Hepatocyte (in vitro differentiated cells): ENCODE data around the gene PLAAT5. TPM values are rescaled to one million over a fixed set of nuclear protein-coding genes. Genes with fewer than 3 reads are reported as not detected.

Experiments used
- DNase-seq: peaks from one replicate; pipeline ENCODE4 v3.0.0-alpha.2; 2016; ENCODE audit warnings: low spot score
- H2AFZ ChIP-seq: fragments of 200-600 bp; sonication (generic); 2 replicates; pipeline ENCODE4 v1.6.0; 2016; ENCODE audit warnings: antibody characterized with exemption, mild to moderate bottlenecking
- H3K27ac ChIP-seq: fragments of 200-600 bp; sonication (generic); 2 replicates; pipeline ENCODE4 v1.5.1; 2016; ENCODE audit warnings: mild to moderate bottlenecking
- H3K27me3 ChIP-seq: fragments of 200-600 bp; sonication (generic); 2 replicates; pipeline ENCODE4 v1.6.1; 2016
- H3K36me3 ChIP-seq: fragments of 200-600 bp; sonication (generic); replicated peaks from 2 replicates; pipeline ENCODE4 v1.5.1; 2016; ENCODE audit warnings: low read depth; ENCODE audit not compliant: insufficient read depth
- H3K4me1 ChIP-seq: fragments of 200-600 bp; sonication (generic); 2 replicates; pipeline ENCODE4 v1.5.1; 2016; ENCODE audit warnings: mild to moderate bottlenecking, moderate library complexity; ENCODE audit not compliant: insufficient read depth
- H3K4me2 ChIP-seq: fragments of 200-600 bp; sonication (generic); 2 replicates; pipeline ENCODE4 v1.6.0; 2016
- H3K4me3 ChIP-seq: fragments of 200-600 bp; sonication (generic); 2 replicates; pipeline ENCODE4 v1.5.1; 2016; ENCODE audit warnings: mild to moderate bottlenecking
- H3K79me2 ChIP-seq: fragments of 200-600 bp; sonication (generic); 2 replicates; pipeline ENCODE4 v1.6.0; 2017; ENCODE audit warnings: mild to moderate bottlenecking
- H3K9me2 ChIP-seq: fragments of 200-600 bp; sonication (generic); replicated peaks from 2 replicates; pipeline ENCODE4 v1.6.0; 2017; ENCODE audit warnings: mild to moderate bottlenecking; ENCODE audit not compliant: insufficient read depth
- H3K9me3 ChIP-seq: fragments of 200-600 bp; sonication (generic); 2 replicates; pipeline ENCODE4 v1.5.1; 2016; ENCODE audit warnings: low read depth, mild to moderate bottlenecking
- H4K20me1 ChIP-seq: fragments of 200-600 bp; sonication (generic); 2 replicates; pipeline ENCODE4 v1.6.0; 2016; ENCODE audit warnings: mild to moderate bottlenecking; ENCODE audit not compliant: insufficient read depth, poor library complexity, severe bottlenecking
- CTCF ChIP-seq: fragments of 200-600 bp; sonication (generic); IDR thresholded peaks from 2 replicates; pipeline ENCODE4 v1.5.1; 2016; ENCODE audit warnings: antibody characterized with exemption, mild to moderate bottlenecking; ENCODE audit not compliant: poor library complexity
- EZH2 ChIP-seq: fragments of 200-600 bp; sonication (generic); IDR thresholded peaks from 2 replicates; pipeline ENCODE4 v1.6.1; 2016; ENCODE audit warnings: antibody characterized with exemption, mild to moderate bottlenecking, borderline replicate concordance
- EZH2phosphoT487 ChIP-seq: fragments of 200-600 bp; sonication (generic); IDR thresholded peaks from one replicate; pipeline ENCODE4 v1.6.1; 2018; ENCODE audit warnings: antibody characterized with exemption, mild to moderate bottlenecking, low read depth, moderate library complexity; ENCODE audit not compliant: unreplicated experiment, severe bottlenecking
- WGBS: methylation state at CpG from one replicate; pipeline ENCODE4 v1.1.6; 2016; ENCODE audit warnings: low lambda C conversion rate; ENCODE audit errors: missing lambda C conversion rate; 5-methylcytosine and 5-hydroxymethylcytosine counted together
- polyA plus RNA-seq: library from polyadenylated mRNA; unstranded; fragments of >200 nt; fragmentation: Nextera tagmentation; extraction: Ambion mirVana; gene quantifications from 2 replicates; pipeline ENCODE4 v1.2.1, GENCODE V29; 2016
- total RNA-seq: library from RNA; depleted of rRNA; stranded (reverse); fragments of >200 nt; gene quantifications from 2 replicates; pipeline ENCODE4 v1.2.3, GENCODE V29; 2014

PLAAT5 gene
- total and polyA plus RNA-seq, 2 experiments from 2014 or later, result 0.95 to 1.6 TPM

DNA sequence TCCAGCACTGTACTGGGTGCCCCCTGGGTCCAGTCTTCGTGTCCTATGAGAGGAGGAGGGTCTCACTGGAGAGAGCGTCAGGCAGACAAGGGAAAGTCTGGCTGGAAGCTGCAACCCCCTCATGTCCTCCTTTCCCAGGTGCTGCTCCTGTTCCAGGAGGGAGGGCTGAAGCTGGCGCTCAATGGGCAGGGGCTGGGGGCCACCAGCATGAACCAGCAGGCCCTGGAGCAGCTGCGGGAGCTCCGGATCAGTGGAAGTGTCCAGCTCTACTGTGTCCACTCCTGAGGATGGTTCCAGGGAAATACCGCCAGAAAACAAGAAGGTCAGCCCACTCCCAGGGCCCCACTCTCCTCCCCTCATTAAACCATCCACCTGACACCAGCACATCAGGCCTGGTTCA, 25.1 kb upstream of the PLAAT5 start:
- TF ChIP-seq CTCF (no peak), EZH2phosphoT487 (no peak), EZH2 (no peak)
- no peaks in the 10 kb centered on the region for H3K27me3 ChIP-seq
- H3K27ac ChIP-seq, result no peak overlapping the region
- no peaks in the 10 kb centered on the region for H3K9me2 ChIP-seq
- 95% methylated on average over 6 of the region's 6 CpGs for WGBS
- no peaks in the 10 kb centered on the region for H3K36me3 ChIP-seq
- no peaks in the 10 kb centered on the region for H3K9me3 ChIP-seq
- no peaks in the 10 kb centered on the region for H3K4me1 ChIP-seq
- H3K79me2 ChIP-seq, result no peaks in the 10 kb centered on the region
- H3K4me3 ChIP-seq, result no peak overlapping the region
- H3K4me2 ChIP-seq, result no peak overlapping the region
- no peak for DNase-seq
- no peaks in the 10 kb centered on the region for H4K20me1 ChIP-seq
- no peak overlapping the region for H2AFZ ChIP-seq

GRCh38 chr11:63512816-63513215, 21.8 kb upstream of the PLAAT5 start:
- Histone ChIP-seq H3K4me2 (no peak overlapping the region), H2AFZ (no peak overlapping the region), H3K27me3 (no peaks in the 10 kb centered on the region), H3K9me2 (no peaks in the 10 kb centered on the region), H3K36me3 (no peaks in the 10 kb centered on the region), H3K9me3 (no peaks in the 10 kb centered on the region), H3K27ac (no peak overlapping the region), H3K4me1 (no peaks in the 10 kb centered on the region), H3K4me3 (no peak overlapping the region), H3K79me2 (no peaks in the 10 kb centered on the region), H4K20me1 (no peaks in the 10 kb centered on the region)
- WGBS, result 92% methylated on average over 7 of the region's 7 CpGs
- TF ChIP-seq EZH2, result no peak
- no peak for TF ChIP-seq CTCF
- TF ChIP-seq EZH2phosphoT487, result no peak
- no peak for DNase-seq

GRCh38 chr11:63511048-63511748, 20.2 kb upstream of the PLAAT5 start:
- Histone ChIP-seq H3K36me3 (no peaks in the 10 kb centered on the region), H3K27ac (no peak overlapping the region), H3K4me1 (no peaks in the 10 kb centered on the region), H3K79me2 (no peaks in the 10 kb centered on the region), H2AFZ (no peak overlapping the region), H3K9me3 (no peaks in the 10 kb centered on the region), H3K9me2 (no peaks in the 10 kb centered on the region), H3K4me2 (no peak overlapping the region), H3K27me3 (no peaks in the 10 kb centered on the region), H4K20me1 (no peaks in the 10 kb centered on the region), H3K4me3 (no peak overlapping the region)
- DNase-seq, result no peak
- TF ChIP-seq CTCF, result no peak
- no peak for TF ChIP-seq EZH2
- TF ChIP-seq EZH2phosphoT487, result no peak
- 89% methylated on average over 11 of the region's 11 CpGs for WGBS
